Mammary microvascular endothelial cell (primary cell): Measurements from ENCODE around the gene METTL18. TPM values are rescaled to one million over a fixed set of nuclear protein-coding genes. Genes with fewer than 3 reads are reported as not detected.

Source experiments
- total RNA-seq: library from RNA; depleted of rRNA; stranded (reverse); fragments of >200 nt; gene quantifications from 2 replicates; pipeline ENCODE4 v1.2.3, GENCODE V29; 2015

METTL18 gene
- total RNA-seq = 7.9 and 9.4 TPM in 2 replicates

DNA sequence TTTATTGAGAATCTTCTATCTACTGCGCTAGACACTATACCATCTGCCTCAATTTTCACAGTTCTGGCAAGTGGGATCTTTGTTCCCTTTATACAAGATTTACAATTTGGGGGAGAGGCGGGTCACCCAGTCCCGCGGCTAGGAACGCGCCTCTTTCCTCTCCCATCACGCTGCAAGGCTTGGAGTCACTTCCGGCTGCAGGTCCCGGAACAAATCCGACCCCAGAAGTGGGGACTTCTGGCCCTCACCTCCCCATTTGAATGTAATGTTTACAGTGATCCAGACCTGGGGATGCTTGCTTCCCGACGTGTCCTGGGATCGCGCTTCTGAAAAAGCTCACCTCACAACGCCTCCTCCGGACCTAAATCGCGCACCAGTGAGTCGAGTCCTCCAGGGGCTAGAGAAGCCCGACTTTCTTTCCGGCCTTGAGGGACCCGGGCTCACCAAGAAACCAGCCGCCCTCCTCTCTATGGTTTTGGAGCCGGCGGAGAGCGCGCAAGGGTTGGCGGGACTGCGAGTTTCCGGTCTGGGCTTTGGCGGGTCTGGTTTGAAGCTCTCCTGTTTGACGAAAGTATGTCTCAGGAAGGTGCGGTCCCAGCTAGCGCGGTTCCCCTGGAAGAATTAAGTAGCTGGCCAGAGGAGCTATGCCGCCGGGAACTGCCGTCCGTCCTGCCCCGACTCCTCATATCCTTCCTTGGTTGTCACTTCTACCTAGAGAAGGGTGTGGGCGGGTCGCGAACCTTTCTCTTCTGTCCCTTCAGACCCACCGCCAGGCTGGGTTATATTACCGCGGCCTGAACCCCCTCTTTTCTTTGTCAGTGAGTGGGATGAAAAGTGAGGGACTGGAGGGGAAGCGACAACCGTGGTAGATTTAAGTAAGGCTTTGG, at the start of gene METTL18:
Gene METTL18, minus strand, starts transcription at position 378 of the 887 bp plus-strand sequence. CDS start 1,212 bp downstream, outside the sequence.

Other genes with a start within 250 kb of the METTL18 start
- gene F5, start 208.4 kb downstream of the METTL18 start, total RNA-seq = not detected in 2 replicates
- 0.49 and 0.67 TPM in 2 replicates for gene SELP, start 164.8 kb downstream of the METTL18 start, total RNA-seq
- gene SELL, start 83.3 kb downstream of the METTL18 start, total RNA-seq = 0.05 and 4.3 TPM in 2 replicates
- 2.6 and 3.0 TPM in 2 replicates for gene SELE, start 60.8 kb downstream of the METTL18 start, total RNA-seq
- gene SCYL3, start 99.0 kb upstream of the METTL18 start, total RNA-seq = 2.7 and 3.1 TPM in 2 replicates